Measurements from ENCODE around the gene B4GAT1.

DNA sequence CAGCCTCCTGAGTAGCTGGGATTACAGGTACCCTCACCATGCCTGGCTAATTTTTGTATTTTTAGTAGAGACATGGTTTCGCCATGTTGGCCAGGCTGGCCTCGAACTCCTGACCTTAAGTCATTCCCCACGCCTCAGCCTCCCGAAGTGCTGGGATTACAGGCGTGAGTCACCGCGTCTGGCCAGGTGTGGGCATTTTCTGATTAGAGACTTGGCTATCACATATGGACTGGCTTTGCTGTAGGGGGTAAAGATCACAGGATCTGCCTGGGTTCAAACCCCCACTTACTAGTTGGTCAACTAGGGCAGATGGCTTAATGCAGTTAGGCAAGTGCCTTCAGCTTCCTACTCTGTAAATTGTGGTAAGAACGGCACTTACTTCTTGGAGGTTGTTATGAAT lies 37.1 kb downstream of the B4GAT1 start:
- TF ChIP-seq, protein P1, sequence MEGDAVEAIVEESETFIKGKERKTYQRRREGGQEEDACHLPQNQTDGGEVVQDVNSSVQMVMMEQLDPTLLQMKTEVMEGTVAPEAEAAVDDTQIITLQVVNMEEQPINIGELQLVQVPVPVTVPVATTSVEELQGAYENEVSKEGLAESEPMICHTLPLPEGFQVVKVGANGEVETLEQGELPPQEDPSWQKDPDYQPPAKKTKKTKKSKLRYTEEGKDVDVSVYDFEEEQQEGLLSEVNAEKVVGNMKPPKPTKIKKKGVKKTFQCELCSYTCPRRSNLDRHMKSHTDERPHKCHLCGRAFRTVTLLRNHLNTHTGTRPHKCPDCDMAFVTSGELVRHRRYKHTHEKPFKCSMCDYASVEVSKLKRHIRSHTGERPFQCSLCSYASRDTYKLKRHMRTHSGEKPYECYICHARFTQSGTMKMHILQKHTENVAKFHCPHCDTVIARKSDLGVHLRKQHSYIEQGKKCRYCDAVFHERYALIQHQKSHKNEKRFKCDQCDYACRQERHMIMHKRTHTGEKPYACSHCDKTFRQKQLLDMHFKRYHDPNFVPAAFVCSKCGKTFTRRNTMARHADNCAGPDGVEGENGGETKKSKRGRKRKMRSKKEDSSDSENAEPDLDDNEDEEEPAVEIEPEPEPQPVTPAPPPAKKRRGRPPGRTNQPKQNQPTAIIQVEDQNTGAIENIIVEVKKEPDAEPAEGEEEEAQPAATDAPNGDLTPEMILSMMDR (IDR thresholded peaks at IDR 0.05; ENCODE audit: low read depth, low read length, missing input control), result no peak
- no peak for TF ChIP-seq YY1 (IDR thresholded peaks at IDR 0.05)
- TF ChIP-seq, protein P2, sequence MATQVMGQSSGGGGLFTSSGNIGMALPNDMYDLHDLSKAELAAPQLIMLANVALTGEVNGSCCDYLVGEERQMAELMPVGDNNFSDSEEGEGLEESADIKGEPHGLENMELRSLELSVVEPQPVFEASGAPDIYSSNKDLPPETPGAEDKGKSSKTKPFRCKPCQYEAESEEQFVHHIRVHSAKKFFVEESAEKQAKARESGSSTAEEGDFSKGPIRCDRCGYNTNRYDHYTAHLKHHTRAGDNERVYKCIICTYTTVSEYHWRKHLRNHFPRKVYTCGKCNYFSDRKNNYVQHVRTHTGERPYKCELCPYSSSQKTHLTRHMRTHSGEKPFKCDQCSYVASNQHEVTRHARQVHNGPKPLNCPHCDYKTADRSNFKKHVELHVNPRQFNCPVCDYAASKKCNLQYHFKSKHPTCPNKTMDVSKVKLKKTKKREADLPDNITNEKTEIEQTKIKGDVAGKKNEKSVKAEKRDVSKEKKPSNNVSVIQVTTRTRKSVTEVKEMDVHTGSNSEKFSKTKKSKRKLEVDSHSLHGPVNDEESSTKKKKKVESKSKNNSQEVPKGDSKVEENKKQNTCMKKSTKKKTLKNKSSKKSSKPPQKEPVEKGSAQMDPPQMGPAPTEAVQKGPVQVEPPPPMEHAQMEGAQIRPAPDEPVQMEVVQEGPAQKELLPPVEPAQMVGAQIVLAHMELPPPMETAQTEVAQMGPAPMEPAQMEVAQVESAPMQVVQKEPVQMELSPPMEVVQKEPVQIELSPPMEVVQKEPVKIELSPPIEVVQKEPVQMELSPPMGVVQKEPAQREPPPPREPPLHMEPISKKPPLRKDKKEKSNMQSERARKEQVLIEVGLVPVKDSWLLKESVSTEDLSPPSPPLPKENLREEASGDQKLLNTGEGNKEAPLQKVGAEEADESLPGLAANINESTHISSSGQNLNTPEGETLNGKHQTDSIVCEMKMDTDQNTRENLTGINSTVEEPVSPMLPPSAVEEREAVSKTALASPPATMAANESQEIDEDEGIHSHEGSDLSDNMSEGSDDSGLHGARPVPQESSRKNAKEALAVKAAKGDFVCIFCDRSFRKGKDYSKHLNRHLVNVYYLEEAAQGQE (IDR thresholded peaks at IDR 0.05), result no peak
- TF ChIP-seq, protein P3, sequence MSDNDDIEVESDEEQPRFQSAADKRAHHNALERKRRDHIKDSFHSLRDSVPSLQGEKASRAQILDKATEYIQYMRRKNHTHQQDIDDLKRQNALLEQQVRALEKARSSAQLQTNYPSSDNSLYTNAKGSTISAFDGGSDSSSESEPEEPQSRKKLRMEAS (IDR thresholded peaks at IDR 0.05), result no peak

Measured in liver (tissue), 2 donors.